ENCODE results near the gene VPS52. TPM values are rescaled to one million over a fixed set of nuclear protein-coding genes. Genes with fewer than 3 reads are reported as not detected.

Gene VPS52
- total RNA-seq, 1 donor from 2014 or later, result 97.2 TPM

- H3K27ac Mint-ChIP-seq, result peak overlapping the region; percentile 98
- TF ChIP-seq CTCF (IDR thresholded peaks at IDR 0.05), result no peak
- ATAC-seq (ENCODE audit: low read depth), result no peak
- ChIA-PET POLR2A (interaction anchor here (0.6 to 3.5 kb wide), 23 partner anchors 10 to 1820 kb away, joined by 3 to 102 read pairs (median 7); partner anchors contain the start of genes B3GALT4, BAK1, CUTA and PFDN6), CTCF (interaction anchor here (1.3 to 2.5 kb wide), 2 partner anchors 27 to 41 kb away, joined by 8 to 15 read pairs; partner anchors contain the start of gene B3GALT4)
- intact Hi-C loops (cut with micrococcal nuclease), result loop anchor here (1.0 to 5.0 kb wide), 2 partner anchors 73 to 346 kb away; partner anchors contain the start of gene KIFC1
- DNase-seq, result no peak
- H3K4me3 Mint-ChIP-seq, result peak overlapping the region; percentile 99
- no peaks in the 10 kb centered on the region for H3K27me3 Mint-ChIP-seq
- H3K4me1 Mint-ChIP-seq, result peaks cover 90% of the 10 kb centered on the region
- peaks cover 72% of the 10 kb centered on the region for H3K36me3 Mint-ChIP-seq (ENCODE audit: low read depth)
- no peaks in the 10 kb centered on the region for H3K9me3 Mint-ChIP-seq
Observed at GRCh38 chr6:33318426-33319073, 46.9 kb upstream of the VPS52 start.

GRCh38 chr6:33317669-33318425 is 46.2 kb upstream of the VPS52 start, which contains the start of gene ZBTB22:
Gene ZBTB22 (minus strand): TSS chr6:33317744. CDS start chr6:33316916, 828 bp downstream.
- CTCF ChIA-PET, result interaction anchor here (0.6 to 2.5 kb wide), 4 partner anchors 18 to 41 kb away, joined by 3 to 15 read pairs (median 6); partner anchors contain the start of genes B3GALT4 and RGL2
- Mint-ChIP-seq H3K4me3 (peak within 1 kb of the TSS; percentile 99), H3K36me3 (ENCODE audit: low read depth) (peaks cover 72% of the 10 kb centered on the region), H3K9me3 (no peaks in the 10 kb centered on the region), H3K27me3 (no peaks in the 10 kb centered on the region), H3K4me1 (peaks cover 84% of the 10 kb centered on the region), H3K27ac (peak within 1 kb of the TSS; percentile 98)
- TF ChIP-seq CTCF (IDR thresholded peaks at IDR 0.05), result no peak
- intact Hi-C loops (cut with micrococcal nuclease), result loop anchor here (1.0 to 5.0 kb wide), 2 partner anchors 73 to 346 kb away; partner anchors contain the start of gene KIFC1
- DNase-seq (peak; percentile 91), ATAC-seq (ENCODE audit: low read depth) (peak; percentile 59)
- POLR2A ChIA-PET, result interaction anchor here (0.5 to 3.5 kb wide), 40 partner anchors 8 to 1819 kb away, joined by 3 to 102 read pairs (median 4); partner anchors contain the start of genes B3GALT4, BAK1, CUTA and DXO

GRCh38 chr6:33317419-33317668 is 45.7 kb upstream of the VPS52 start:
- intact Hi-C loops (cut with micrococcal nuclease), result loop anchor here (5.0 kb wide), 1 partner anchor 345 kb away; no protein-coding TSS in a partner anchor
- ATAC-seq (ENCODE audit: low read depth) (no peak), DNase-seq (no peak)
- TF ChIP-seq CTCF (IDR thresholded peaks at IDR 0.05), result no peak
- Mint-ChIP-seq H3K9me3 (no peaks in the 10 kb centered on the region), H3K36me3 (ENCODE audit: low read depth) (peaks cover 72% of the 10 kb centered on the region), H3K4me1 (peaks cover 86% of the 10 kb centered on the region), H3K27ac (peak overlapping the region; percentile 46), H3K4me3 (peak overlapping the region; percentile 99), H3K27me3 (no peaks in the 10 kb centered on the region)
- POLR2A ChIA-PET, result interaction anchor here (0.6 to 3.5 kb wide), 30 partner anchors 8 to 1761 kb away, joined by 3 to 102 read pairs (median 6); partner anchors contain the start of genes B3GALT4, BAK1, CUTA and GPSM3
- CTCF ChIA-PET, result interaction anchor here (0.6 to 2.5 kb wide), 4 partner anchors 18 to 40 kb away, joined by 3 to 15 read pairs (median 6); partner anchors contain the start of genes B3GALT4 and RGL2

- Mint-ChIP-seq H3K27me3 (no peaks in the 10 kb centered on the region), H3K27ac (peak overlapping the region; percentile 56), H3K4me1 (peaks cover 87% of the 10 kb centered on the region), H3K9me3 (no peaks in the 10 kb centered on the region), H3K36me3 (ENCODE audit: low read depth) (peaks cover 73% of the 10 kb centered on the region), H3K4me3 (peak overlapping the region; percentile 99)
- DNase-seq, result no peak
- no peak for ATAC-seq (ENCODE audit: low read depth)
- ChIA-PET CTCF (interaction anchor here (1.3 to 2.5 kb wide), 2 partner anchors 28 to 40 kb away, joined by 8 to 15 read pairs; partner anchors contain the start of gene B3GALT4), POLR2A (interaction anchor here (0.6 to 3.5 kb wide), 22 partner anchors 9 to 1760 kb away, joined by 3 to 102 read pairs (median 8); partner anchors contain the start of genes B3GALT4, BAK1, CUTA and GPSM3)
- no peak for TF ChIP-seq CTCF (IDR thresholded peaks at IDR 0.05)
- intact Hi-C loops (cut with micrococcal nuclease), result loop anchor here (5.0 kb wide), 1 partner anchor 345 kb away; no protein-coding TSS in a partner anchor
Observed at GRCh38 chr6:33316603-33317418, 45.1 kb upstream of the VPS52 start.

Measured in activated B cell treated with CpG ODN at 0.5 μM for 24 hours (primary cell).